H54 (cell line): Measurements from ENCODE around the gene MBNL1.
A peak's percentile ranks its signal among the peaks of the same experiment; 100 is the strongest.
"Not testable (repeated sequence)": the region's sequence is repeated elsewhere in the genome, so short reads cannot be mapped to it uniquely, and the experiment has no call there.

Source experiments
- DNase-seq: peaks from one replicate; pipeline ENCODE4 v3.0.0; 2011; ENCODE audit warnings: low spot score, mixed read lengths; ENCODE audit not compliant: insufficient read length
- FAIRE-seq: peaks from 3 replicates; lab custom pipeline; 2011; peaks lifted over from hg19 to GRCh38; lab: Jason Lieb, UNC
- POLR2A ChIP-seq: IDR thresholded peaks from 2 replicates; pipeline ENCODE4 v1.6.1; 2011; ENCODE audit warnings: low read depth, mild to moderate bottlenecking, low read length

The MBNL1 gene

GRCh38 chr3:152331018-152331541 is 62.4 kb downstream of the MBNL1 start:
- no peak for TF ChIP-seq POLR2A
- FAIRE-seq (peak; percentile 98), DNase-seq (peak; percentile 9)

- DNase-seq (no peak), FAIRE-seq (no peak)
- TF ChIP-seq POLR2A = no peak
These were observed 63.3 kb downstream of the MBNL1 start for GRCh38 chr3:152331998-152332397.

- no peak for FAIRE-seq
These were observed 65.2 kb downstream of the MBNL1 start for GRCh38 chr3:152333928-152334327.

DNA sequence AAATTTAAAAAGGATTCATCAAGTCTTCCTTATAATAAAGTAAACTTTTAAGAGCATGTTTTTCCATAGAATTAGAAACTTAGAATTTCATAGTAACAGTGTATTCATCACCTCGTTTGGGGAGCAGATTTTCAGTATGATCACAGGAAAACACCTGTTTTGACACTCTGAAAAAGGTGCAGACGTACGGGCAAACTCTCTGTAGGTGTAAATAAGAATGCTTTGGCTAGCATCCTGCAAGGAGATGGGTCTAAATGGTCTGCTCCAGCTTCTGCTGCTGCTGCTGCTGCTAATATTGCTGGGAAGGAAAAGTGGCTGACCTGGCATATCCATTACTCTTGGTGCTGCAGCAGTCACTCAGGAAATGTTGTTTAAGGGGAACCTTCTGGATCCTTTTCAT is 66.0 kb downstream of the MBNL1 start:
- no peak for TF ChIP-seq POLR2A
- DNase-seq (no peak), FAIRE-seq (no peak)

More at GRCh38 chr3:152333928-152334327, 65.2 kb downstream of the MBNL1 start:
- no peak for DNase-seq
- TF ChIP-seq POLR2A = no peak

DNA sequence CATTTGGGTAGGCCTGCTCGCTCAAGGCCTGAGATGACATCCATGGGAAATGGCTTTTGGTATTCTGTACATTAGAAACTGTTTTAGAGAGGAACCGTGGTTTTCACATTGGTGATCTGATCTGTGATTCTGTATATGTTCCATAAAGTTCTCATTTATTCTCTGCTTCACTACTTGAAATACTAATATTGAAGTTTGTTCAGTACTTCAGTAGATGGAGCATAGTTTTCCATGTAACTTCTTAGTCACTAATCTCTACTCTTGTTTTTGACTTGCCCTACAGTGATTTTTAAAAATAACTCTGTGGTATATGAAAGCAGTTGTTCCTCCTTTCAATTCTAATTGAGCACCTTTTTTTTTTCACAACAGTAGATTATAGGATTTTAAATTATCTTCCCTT is 66.5 kb downstream of the MBNL1 start:
- DNase-seq (no peak), FAIRE-seq (peak; percentile 30)
- no peak for TF ChIP-seq POLR2A

DNA sequence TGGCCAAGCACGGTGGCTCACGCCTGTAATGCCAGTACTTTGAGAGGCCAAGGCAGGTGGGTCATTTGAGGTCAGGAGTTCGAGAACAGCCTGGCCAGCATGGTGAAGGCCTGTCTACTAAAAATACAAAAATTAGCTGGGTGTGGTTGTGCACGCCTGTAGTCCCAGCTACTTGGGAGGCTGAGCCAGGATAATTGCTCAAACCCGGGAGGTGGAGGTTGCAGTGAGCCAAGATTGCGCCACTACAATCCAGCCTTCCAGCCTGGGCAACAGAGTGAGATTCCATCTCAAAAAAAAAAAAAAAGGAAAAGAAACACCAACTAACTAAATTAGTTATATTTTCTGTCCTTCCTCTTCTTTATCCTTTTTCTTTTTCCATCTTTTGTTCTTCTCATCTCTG is 68.6 kb downstream of the MBNL1 start:
- not testable (repeated sequence) for DNase-seq, FAIRE-seq

DNA sequence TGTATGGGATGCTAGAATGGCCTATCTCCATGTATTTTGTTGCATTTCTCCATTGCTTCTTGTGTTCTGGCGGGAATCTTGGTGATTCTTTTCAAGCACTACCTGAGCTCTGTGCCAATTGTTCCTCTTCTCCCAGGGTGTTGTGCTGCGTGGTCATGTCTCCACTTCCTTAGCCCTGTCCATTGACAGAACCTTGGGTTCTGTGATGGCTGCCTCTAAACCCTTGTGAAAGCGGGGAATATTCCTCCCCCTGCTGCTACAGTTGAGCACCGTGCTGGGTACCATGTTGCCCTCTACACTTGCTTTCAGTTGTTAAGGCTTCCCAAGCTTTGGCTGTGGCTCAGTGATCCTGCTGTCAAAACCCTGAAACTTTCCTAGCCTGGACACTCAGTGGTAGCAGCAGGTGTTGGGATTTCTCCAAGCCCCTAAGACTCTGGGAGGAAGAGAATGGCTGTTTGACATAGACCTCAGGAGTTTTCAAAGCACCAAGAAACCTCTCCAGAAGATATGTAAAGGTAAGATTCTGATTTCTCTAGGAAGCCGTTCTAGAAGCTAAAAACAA is 69.5 kb downstream of the MBNL1 start:
- FAIRE-seq = no peak
- no peak for DNase-seq
- no peak for TF ChIP-seq POLR2A

DNA sequence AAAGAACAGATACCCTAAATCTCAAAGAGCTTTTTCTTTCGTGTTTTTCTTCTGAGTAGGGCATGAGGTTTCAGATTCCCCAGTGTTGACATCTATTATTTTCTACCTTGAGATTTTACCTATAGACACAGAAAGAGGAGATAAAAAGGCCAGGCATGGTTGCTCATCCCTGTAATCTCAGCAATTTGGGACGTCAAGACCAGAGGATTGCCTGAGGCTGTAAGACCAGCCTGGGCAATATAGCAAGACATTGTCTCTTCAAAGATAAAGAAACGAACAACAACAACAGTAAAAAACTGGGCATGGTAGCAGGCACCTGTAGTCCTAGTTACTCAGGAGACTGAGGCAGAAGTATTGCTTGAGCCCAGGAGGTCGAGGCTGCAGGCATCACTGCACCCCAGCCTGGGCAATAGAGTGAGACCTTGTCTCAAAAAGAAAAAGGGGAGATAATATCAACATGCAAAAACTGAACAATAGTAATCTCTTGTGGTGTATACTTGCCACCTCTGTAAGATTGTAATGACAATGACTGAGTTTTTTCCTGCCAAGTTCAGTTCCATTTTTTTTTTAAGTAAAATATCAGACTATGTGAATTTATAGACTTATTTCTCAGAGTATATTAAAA is 71.3 kb downstream of the MBNL1 start:
- TF ChIP-seq POLR2A = no peak

DNA sequence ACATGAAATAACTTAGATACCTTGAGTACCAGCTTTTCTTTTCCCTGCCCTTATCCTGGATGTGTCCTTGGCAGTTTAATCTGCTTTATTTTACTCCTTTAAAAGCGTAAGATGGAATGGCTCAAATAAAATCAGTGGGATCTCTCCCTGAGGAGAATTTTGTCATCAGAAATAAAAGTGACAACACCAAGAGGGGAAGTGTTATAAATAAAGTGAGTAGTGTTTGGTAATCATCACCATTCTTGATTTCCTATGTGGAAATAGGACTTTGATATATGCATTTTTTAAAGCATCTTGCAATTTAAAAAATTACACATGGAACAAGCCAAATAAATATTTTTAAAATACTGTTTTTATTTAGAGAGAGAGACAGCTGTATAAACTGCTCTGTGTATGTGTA is 76.5 kb downstream of the MBNL1 start:
- DNase-seq (no peak), FAIRE-seq (no peak)
- no peak for TF ChIP-seq POLR2A

More for the DNA sequence above, 71.3 kb downstream of the MBNL1 start:
- DNase-seq (no peak), FAIRE-seq (no peak)

GRCh38 chr3:152346058-152346457 is 77.3 kb downstream of the MBNL1 start:
- DNase-seq = no peak
- no peak for FAIRE-seq
- no peak for TF ChIP-seq POLR2A

- FAIRE-seq (no peak), DNase-seq (no peak)
- TF ChIP-seq POLR2A = no peak
These were observed 78.0 kb downstream of the MBNL1 start for GRCh38 chr3:152346740-152347139.

DNA sequence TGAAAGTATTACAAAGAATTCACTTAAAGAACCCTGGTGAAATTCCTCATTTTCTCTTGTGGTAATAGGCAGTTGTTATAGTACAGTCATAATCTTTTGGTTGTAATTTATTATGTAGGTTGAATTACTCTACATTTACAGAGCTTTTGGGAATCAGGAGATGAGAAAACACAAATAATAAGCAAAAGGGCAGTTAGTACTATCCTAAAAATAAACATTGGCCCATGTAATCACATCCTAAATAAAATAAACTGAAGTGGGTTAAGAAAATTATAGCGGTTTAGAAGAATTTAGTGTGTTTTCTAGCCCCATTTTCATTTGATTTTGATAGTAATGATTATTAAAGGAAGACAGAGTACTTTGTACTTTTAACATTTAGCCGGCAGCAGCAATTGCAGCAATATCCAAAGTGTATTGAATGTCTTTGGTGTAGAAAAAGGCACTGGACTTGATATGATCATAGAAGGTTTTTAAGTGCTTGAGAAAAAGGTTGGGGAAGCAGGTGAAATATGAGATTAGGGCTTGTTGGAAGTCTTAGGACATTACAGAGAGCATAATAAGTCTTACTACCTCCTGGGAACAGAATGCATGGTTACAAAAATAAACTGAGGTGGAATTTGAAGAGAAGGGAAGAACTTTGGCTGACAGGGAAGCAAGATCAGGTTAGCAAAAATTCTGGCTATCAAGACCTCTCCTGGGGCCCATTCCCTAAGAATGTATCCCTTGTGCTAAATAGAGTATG is 79.9 kb downstream of the MBNL1 start:
- no peak for DNase-seq
- peak; percentile 86 for FAIRE-seq
- no peak for TF ChIP-seq POLR2A

- no peak for FAIRE-seq
- no peak for TF ChIP-seq POLR2A
- DNase-seq = no peak
These were observed 80.7 kb downstream of the MBNL1 start for GRCh38 chr3:152349392-152349791.

DNA sequence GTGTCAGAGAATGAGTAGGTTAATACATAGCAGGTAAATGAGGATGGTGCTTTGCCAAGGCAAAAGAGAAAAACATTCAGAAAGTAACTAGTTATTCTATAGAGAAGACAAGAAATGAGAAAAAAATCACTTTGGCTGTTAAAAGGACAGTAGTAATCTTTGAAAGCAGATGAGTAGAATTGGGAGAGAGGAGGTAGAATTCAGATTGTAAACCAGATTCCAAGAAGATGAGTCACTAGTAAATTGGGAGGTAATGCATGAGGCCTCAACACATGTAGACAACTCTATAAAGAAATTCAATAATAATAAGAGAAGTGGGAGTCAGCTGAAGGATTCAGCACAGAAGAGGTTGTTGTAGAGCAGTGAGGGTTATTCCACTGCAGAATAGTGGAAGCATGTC is 81.4 kb downstream of the MBNL1 start:
- no peak for TF ChIP-seq POLR2A
- DNase-seq (no peak), FAIRE-seq (peak; percentile 86)
